Measurements from ENCODE around the gene UQCC3.

Gene UQCC3

DNA sequence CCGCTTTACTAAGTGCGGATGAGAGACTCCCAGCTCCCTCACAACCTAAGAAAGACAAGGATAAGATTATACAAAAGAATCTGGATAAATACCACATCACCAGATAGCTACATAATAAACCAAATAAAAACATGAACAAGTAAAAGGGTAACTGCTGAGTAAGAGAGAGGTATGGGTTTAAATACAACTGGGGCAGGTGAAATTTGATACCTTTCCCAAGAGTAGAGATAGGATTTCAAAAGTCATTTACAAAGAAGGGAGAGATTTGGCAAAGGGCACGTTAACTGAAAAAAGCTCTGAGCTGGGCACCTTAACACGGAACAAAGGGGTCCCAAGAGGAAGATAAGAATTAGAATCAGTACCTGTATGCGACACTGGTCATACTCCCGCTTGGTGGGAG lies 5.7 kb downstream of the UQCC3 start:
- TF ChIP-seq CTCF (IDR thresholded peaks at IDR 0.05; ENCODE audit: borderline replicate concordance, control extremely low read depth, extremely low read depth, insufficient read depth, missing control alignments), result no peak
- in situ Hi-C loops (cut with MboI; ENCODE audit: low sequenced_read_pairs, unreplicated experiment), result no loop called here

GRCh38 chr11:62677714-62678113 lies 6.2 kb downstream of the UQCC3 start:
- TF ChIP-seq CTCF (IDR thresholded peaks at IDR 0.05; ENCODE audit: borderline replicate concordance, control extremely low read depth, extremely low read depth, insufficient read depth, missing control alignments), result no peak
- no peak for DNase-seq (ENCODE audit: low spot score)
- in situ Hi-C loops (cut with MboI; ENCODE audit: low sequenced_read_pairs, unreplicated experiment), result no loop called here

More for the DNA sequence above, 5.7 kb downstream of the UQCC3 start:
- no peak for DNase-seq (ENCODE audit: low spot score)

GRCh38 chr11:62678433-62678769 lies 6.9 kb downstream of the UQCC3 start:
- no peak for DNase-seq (ENCODE audit: low spot score)
- in situ Hi-C loops (cut with MboI; ENCODE audit: low sequenced_read_pairs, unreplicated experiment), result no loop called here
- no peak for TF ChIP-seq CTCF (IDR thresholded peaks at IDR 0.05; ENCODE audit: borderline replicate concordance, control extremely low read depth, extremely low read depth, insufficient read depth, missing control alignments)

DNA sequence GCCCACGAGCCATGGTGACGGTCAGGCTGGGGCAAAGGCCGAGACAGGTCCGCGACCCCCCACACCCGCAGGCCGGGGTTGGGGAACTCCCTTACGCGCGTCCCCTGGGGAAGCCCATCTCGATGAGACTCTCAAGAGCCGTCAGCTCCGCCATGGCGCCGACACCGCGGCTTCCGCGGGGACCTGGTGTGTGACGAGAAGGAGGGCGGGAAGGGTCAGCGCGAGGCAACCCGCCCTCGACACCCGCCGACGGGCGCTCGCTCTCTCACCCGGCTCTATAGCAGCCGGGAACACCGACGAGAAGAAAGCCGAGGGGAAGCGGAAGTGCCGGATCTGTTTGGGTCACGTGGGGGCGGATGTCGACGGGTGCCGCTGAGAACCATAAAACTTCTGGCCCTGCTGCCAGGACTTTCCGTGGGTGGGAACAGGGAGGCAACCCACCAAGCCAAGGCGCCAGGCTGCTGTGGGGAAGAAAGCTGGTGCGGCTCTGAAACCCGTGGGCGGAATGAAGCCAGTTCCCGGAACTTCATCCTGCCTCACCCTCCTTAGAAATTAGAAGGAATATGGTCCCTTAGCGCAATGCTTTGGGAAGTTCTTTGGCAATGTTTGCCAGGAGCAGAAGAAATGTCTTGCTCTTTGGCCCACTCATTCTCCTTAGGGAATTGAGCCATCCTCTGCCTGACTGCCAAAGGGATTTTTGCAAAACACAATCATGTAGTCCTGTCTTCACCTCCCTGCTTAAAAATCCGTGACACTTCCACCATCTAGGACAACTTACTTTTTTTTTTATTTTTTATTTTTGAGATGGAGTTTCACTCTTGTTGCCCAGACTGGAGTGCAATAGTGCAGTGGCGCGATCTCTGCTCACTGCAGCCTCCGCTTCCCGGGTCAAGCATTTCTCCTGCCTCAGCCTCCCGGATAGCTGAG lies 7.6 kb downstream of the UQCC3 start, which contains the start of gene UBXN1:
Gene UBXN1, minus strand, starts transcription at position 304 of the 927 bp plus-strand sequence. Its CDS starts 150 bp downstream, at position 154.
- DNase-seq (ENCODE audit: low spot score), result peak; percentile 94
- no peak for TF ChIP-seq CTCF (IDR thresholded peaks at IDR 0.05; ENCODE audit: borderline replicate concordance, control extremely low read depth, extremely low read depth, insufficient read depth, missing control alignments)
- in situ Hi-C loops (cut with MboI; ENCODE audit: low sequenced_read_pairs, unreplicated experiment), result no loop called here

GRCh38 chr11:62680825-62681240 lies 9.4 kb downstream of the UQCC3 start:
- TF ChIP-seq CTCF (IDR thresholded peaks at IDR 0.05; ENCODE audit: borderline replicate concordance, control extremely low read depth, extremely low read depth, insufficient read depth, missing control alignments), result peak; percentile 28
- DNase-seq (ENCODE audit: low spot score), result peak; percentile 64
- in situ Hi-C loops (cut with MboI; ENCODE audit: low sequenced_read_pairs, unreplicated experiment), result no loop called here

- TF ChIP-seq CTCF (IDR thresholded peaks at IDR 0.05; ENCODE audit: borderline replicate concordance, control extremely low read depth, extremely low read depth, insufficient read depth, missing control alignments), result no peak
- in situ Hi-C loops (cut with MboI; ENCODE audit: low sequenced_read_pairs, unreplicated experiment), result no loop called here
- DNase-seq (ENCODE audit: low spot score), result no peak
These were observed 11.0 kb downstream of the UQCC3 start for GRCh38 chr11:62682518-62682917.
